K562 (cell line): ENCODE results near the gene WDR90. TPM values are rescaled to one million over a fixed set of nuclear protein-coding genes. Genes with fewer than 3 reads are reported as not detected.

ENCODE experiments used
- EZH2 ChIP-seq: IDR thresholded peaks from 2 replicates; pipeline ENCODE4 v1.6.1; 2012; ENCODE audit warnings: low read depth, mild to moderate bottlenecking, inconsistent platforms, low read length, borderline replicate concordance
- GATAD2B ChIP-seq: fragments of 450-650 bp; IDR thresholded peaks from 2 replicates; pipeline ENCODE4 v1.6.1; 2017; ENCODE audit warnings: mild to moderate bottlenecking, borderline replicate concordance
- KDM2B ChIP-seq: fragments of 250-450 bp; sonication (Bioruptor Pico); IDR thresholded peaks from 2 replicates; pipeline ENCODE4 v1.8.0; 2021; ENCODE audit warnings: mild to moderate bottlenecking, moderate library complexity
- MTA1 ChIP-seq: fragments of 450-650 bp; IDR thresholded peaks from 2 replicates; pipeline ENCODE4 v1.6.1; 2017; ENCODE audit warnings: borderline replicate concordance
- NCOR1 ChIP-seq: fragments of 450-650 bp; IDR thresholded peaks from 2 replicates; pipeline ENCODE4 v1.6.1; 2016; ENCODE audit warnings: mild to moderate bottlenecking, moderate library complexity
- NUFIP1 ChIP-seq: fragments of 450-650 bp; IDR thresholded peaks from 2 replicates; pipeline ENCODE4 v1.6.1; 2018; ENCODE audit not compliant: partially characterized antibody
- SIN3A ChIP-seq, 2 experiments: fragments of 150-350 bp in 1 of 2; IDR thresholded peaks; 2 replicates each; pipeline ENCODE4 v1.6.1; 2011 to 2016; ENCODE audit warnings: borderline replicate concordance in 2 of 2, low read depth in 2 of 2, low read length in 2 of 2, mild to moderate bottlenecking in 2 of 2, moderate library complexity in 2 of 2; ENCODE audit not compliant: control insufficient read depth in 1 of 2
- SMAD1 ChIP-seq: fragments of 150-350 bp; IDR thresholded peaks from 2 replicates; pipeline ENCODE4 v1.6.1; 2014; ENCODE audit warnings: low read length, low read depth; ENCODE audit not compliant: partially characterized antibody
- SRSF7 ChIP-seq: fragments of 200-400 bp; formaldehyde crosslinking; optimal IDR thresholded peaks from 2 replicates; pipeline ENCODE3; 2017; ENCODE audit warnings: mild to moderate bottlenecking, low read depth, low read length
- SUPT5H ChIP-seq: fragments of 450-650 bp; IDR thresholded peaks from 2 replicates; pipeline ENCODE4 v1.6.1; 2016
- TARDBP ChIP-seq: fragments of 450-650 bp; IDR thresholded peaks from 2 replicates; pipeline ENCODE4 v1.6.1; 2016
- polyA plus RNA-seq, 8 experiments: library from polyadenylated mRNA; depleted of rRNA in 4 of 8; stranded (reverse) in 5 of 8; unstranded in 3 of 8; fragments of >200 nt; fragmentation: Nextera tagmentation in 2 of 8; fragmentation: Illumina TruSeq in 1 of 8; extraction: Ambion mirVana in 2 of 8; extraction: Trizol in 1 of 8; gene quantifications; 2 replicates each; pipeline versions ENCODE4 v1.2.1 to v1.2.3, GENCODE V29; 2011 to 2014; ENCODE audit warnings: inconsistent platforms in 1 of 8, missing spikeins in 1 of 8
- total RNA-seq, 7 experiments: library from RNA; depleted of rRNA in 6 of 7; stranded (reverse); fragments of >200 nt in 6 of 7; fragmentation: Illumina TruSeq in 2 of 7; extraction: Trizol in 2 of 7; gene quantifications; 2 replicates each; pipeline versions ENCODE4 v1.2.1 to v1.2.3, GENCODE V29; 2011 to 2021; ENCODE audit warnings: low replicate concordance in 1 of 7
- TF ChIP-seq, protein P1 (sequence below): IDR thresholded peaks from 2 replicates; pipeline ENCODE4 v1.6.1; 2012; ENCODE audit warnings: low read depth, low read length, improper control_type of control experiment, borderline replicate concordance
- TF ChIP-seq, protein P2 (sequence below): sonication (generic); formaldehyde crosslinking; IDR thresholded peaks from 2 replicates; pipeline ENCODE4 v1.8.0; 2022; ENCODE audit warnings: missing genetic modification reagents, mild to moderate bottlenecking, borderline replicate concordance
- TF ChIP-seq, protein P3 (sequence below): sonication (generic); formaldehyde crosslinking; IDR thresholded peaks from 2 replicates; pipeline ENCODE4 v1.8.0; 2023; ENCODE audit warnings: missing genetic modification reagents, mild to moderate bottlenecking, borderline replicate concordance
- TF ChIP-seq, protein P4 (sequence below): sonication (generic); formaldehyde crosslinking; IDR thresholded peaks from 2 replicates; pipeline ENCODE4 v1.8.0; 2022; ENCODE audit warnings: mild to moderate bottlenecking, missing genetic modification reagents

WDR90 gene
- total and polyA plus RNA-seq, 9 of the 15 experiments (the other 6 are each of a cell fraction or from before 2014, with no cell fraction given) = 0.44 to 12.6 (median 3.3) TPM

DNA sequence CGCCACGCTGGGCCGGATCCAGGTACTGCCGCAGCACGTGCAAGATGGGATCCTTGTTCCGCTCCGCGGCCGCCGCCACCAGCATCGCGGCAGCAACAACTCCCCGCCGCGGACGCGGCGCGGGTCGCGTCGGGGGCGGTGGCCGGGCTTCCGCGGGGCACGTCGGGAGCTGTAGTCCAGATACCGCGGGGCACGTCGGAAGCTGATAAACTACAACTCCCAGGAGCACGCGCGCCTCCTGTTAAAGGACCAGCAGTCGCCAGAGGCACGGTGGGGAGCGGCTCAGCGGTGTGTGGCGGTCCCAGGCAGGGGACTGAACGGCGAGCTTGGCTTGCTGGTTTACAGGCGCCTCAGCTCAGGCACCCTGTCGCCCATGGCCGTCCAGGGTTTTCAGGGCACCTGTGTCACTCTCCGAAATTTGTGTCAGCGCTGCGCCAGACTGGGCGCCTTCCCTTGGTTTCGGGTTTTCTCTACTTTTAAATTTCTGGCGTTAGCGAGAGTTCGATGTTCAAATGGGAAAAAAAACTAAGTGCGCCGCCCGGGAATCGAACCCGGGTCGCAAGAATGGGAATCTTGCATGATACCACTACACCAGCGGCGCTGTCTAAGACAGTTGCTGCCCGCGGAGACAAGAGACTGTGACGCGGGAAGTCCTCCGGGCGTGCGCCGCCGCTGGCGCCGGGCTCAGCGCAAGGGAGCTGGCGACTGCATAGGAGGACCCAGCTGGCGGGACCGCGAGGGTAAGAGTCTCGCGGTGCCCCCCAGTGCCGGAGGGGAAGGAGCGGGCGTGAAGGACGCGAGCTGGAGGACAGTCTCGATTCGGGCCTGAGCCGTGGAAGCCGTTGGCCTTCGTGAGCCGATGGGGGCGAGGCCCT, 12.7 kb upstream of the WDR90 start, which contains the start of gene METTL26 (continued):
- TF ChIP-seq GATAD2B (peak; percentile 41; the same call in 1 of the 2 replicates), SIN3A (IDR thresholded peaks at IDR 0.05; ENCODE audit: borderline replicate concordance in 2 of 2, control insufficient read depth in 1 of 2, low read depth in 2 of 2, low read length in 2 of 2) (peak; percentile 44 to 92; a peak in 3 of 4 replicates), TARDBP (peak; percentile 73; the same call in 1 of the 2 replicates), KDM2B (CRISPR knock-in tag) (peak; percentile 85; the same call in 1 of the 2 replicates), EZH2 (no peak), SMAD1 (peak; percentile 58), NUFIP1 (no peak), MTA1 (peak; percentile 71), SUPT5H (peak; percentile 68), NCOR1 (peak; percentile 36; the same call in 1 of the 2 replicates), SRSF7 (no peak)
- TF ChIP-seq, protein P1, sequence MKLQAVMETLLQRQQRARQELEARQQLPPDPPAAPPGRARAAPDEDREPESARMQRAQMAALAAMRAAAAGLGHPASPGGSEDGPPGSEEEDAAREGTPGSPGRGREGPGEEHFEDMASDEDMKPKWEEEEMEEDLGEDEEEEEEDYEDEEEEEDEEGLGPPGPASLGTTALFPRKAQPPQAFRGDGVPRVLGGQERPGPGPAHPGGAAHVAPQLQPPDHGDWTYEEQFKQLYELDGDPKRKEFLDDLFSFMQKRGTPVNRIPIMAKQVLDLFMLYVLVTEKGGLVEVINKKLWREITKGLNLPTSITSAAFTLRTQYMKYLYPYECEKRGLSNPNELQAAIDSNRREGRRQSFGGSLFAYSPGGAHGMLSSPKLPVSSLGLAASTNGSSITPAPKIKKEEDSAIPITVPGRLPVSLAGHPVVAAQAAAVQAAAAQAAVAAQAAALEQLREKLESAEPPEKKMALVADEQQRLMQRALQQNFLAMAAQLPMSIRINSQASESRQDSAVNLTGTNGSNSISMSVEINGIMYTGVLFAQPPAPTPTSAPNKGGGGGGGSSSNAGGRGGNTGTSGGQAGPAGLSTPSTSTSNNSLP = no peak
- TF ChIP-seq, protein P2, sequence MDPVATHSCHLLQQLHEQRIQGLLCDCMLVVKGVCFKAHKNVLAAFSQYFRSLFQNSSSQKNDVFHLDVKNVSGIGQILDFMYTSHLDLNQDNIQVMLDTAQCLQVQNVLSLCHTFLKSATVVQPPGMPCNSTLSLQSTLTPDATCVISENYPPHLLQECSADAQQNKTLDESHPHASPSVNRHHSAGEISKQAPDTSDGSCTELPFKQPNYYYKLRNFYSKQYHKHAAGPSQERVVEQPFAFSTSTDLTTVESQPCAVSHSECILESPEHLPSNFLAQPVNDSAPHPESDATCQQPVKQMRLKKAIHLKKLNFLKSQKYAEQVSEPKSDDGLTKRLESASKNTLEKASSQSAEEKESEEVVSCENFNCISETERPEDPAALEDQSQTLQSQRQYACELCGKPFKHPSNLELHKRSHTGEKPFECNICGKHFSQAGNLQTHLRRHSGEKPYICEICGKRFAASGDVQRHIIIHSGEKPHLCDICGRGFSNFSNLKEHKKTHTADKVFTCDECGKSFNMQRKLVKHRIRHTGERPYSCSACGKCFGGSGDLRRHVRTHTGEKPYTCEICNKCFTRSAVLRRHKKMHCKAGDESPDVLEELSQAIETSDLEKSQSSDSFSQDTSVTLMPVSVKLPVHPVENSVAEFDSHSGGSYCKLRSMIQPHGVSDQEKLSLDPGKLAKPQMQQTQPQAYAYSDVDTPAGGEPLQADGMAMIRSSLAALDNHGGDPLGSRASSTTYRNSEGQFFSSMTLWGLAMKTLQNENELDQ (CRISPR knock-in tag) = peak; percentile 24; the same call in 1 of the 2 replicates
- TF ChIP-seq, protein P3, sequence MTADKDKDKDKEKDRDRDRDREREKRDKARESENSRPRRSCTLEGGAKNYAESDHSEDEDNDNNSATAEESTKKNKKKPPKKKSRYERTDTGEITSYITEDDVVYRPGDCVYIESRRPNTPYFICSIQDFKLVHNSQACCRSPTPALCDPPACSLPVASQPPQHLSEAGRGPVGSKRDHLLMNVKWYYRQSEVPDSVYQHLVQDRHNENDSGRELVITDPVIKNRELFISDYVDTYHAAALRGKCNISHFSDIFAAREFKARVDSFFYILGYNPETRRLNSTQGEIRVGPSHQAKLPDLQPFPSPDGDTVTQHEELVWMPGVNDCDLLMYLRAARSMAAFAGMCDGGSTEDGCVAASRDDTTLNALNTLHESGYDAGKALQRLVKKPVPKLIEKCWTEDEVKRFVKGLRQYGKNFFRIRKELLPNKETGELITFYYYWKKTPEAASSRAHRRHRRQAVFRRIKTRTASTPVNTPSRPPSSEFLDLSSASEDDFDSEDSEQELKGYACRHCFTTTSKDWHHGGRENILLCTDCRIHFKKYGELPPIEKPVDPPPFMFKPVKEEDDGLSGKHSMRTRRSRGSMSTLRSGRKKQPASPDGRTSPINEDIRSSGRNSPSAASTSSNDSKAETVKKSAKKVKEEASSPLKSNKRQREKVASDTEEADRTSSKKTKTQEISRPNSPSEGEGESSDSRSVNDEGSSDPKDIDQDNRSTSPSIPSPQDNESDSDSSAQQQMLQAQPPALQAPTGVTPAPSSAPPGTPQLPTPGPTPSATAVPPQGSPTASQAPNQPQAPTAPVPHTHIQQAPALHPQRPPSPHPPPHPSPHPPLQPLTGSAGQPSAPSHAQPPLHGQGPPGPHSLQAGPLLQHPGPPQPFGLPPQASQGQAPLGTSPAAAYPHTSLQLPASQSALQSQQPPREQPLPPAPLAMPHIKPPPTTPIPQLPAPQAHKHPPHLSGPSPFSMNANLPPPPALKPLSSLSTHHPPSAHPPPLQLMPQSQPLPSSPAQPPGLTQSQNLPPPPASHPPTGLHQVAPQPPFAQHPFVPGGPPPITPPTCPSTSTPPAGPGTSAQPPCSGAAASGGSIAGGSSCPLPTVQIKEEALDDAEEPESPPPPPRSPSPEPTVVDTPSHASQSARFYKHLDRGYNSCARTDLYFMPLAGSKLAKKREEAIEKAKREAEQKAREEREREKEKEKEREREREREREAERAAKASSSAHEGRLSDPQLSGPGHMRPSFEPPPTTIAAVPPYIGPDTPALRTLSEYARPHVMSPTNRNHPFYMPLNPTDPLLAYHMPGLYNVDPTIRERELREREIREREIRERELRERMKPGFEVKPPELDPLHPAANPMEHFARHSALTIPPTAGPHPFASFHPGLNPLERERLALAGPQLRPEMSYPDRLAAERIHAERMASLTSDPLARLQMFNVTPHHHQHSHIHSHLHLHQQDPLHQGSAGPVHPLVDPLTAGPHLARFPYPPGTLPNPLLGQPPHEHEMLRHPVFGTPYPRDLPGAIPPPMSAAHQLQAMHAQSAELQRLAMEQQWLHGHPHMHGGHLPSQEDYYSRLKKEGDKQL = 0 out of 2 replicates have a peak, but pooled peaks have one; percentile 52
- TF ChIP-seq, protein P4, sequence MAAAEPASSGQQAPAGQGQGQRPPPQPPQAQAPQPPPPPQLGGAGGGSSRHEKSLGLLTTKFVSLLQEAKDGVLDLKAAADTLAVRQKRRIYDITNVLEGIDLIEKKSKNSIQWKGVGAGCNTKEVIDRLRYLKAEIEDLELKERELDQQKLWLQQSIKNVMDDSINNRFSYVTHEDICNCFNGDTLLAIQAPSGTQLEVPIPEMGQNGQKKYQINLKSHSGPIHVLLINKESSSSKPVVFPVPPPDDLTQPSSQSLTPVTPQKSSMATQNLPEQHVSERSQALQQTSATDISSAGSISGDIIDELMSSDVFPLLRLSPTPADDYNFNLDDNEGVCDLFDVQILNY = peak; percentile 70; the same call in 1 of the 2 replicates
